ENCODE results near the gene NRL. TPM values are rescaled to one million over a fixed set of nuclear protein-coding genes. Genes with fewer than 3 reads are reported as not detected.
"Not testable (repeated sequence)": the region's sequence is repeated elsewhere in the genome, so short reads cannot be mapped to it uniquely, and the experiment has no call there.

NRL gene
- total and polyA plus RNA-seq, 12 donors: 2.2 to 20.2 (median 4.5) TPM

DNA sequence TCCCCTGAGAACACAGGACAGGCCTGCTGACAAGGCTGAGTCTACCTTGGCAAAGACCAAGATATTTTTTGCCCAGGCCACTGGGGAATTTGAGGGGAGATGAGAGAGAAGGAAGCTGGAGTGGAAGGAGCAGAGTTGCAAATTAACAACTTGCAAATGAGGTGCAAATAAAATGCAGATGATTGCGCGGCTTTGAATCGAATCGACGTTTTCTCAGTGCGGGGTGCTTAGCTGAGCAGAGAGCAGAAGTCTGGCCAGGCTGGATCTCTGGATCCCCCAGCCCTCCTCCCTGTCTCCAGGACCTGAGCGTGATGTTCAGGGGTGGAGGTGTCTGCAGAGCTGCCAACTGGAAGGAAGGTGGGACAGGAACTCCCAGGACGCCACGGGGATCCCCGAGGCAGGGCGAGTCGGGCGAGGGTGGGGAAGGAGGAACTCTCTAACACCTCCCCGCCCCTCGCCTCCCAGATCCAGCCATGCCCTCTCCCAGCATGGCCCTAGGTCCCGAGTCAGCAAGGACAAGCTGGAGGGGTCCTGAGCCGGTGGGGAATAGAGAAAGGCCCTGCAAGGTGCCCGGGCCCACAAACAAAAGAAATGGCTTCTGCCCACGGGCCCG lies 63.5 kb downstream of the NRL start:
- Histone ChIP-seq H3K4me1 (replicated peaks in 1 of 2) (peaks cover 13 to 16% of the 10 kb centered on the region in 2 donors), H3K27me3 (no peaks in the 10 kb centered on the region), H3K36me3 (replicated peaks in 1 of 2) (no peaks in the 10 kb centered on the region), H3K4me3 (peak overlapping the region in 2 of 4 donors; percentile 28 to 75), H3K9me3 (replicated peaks in 1 of 3) (no peaks in the 10 kb centered on the region), H3K27ac (peak overlapping the region in 2 of 5 donors; percentile 23 to 45)
- intact Hi-C loops (cut with DNase I): loop anchor here in 1 of 2 donors (10.0 kb wide), 1 partner anchor 244 kb away; the partner anchor contains the start of genes DHRS1 and NOP9
- WGBS, 4 donors: 32 to 39% (median 32%) methylated on average over 15 to 20 of the region's 20 CpGs
- TF ChIP-seq POLR2A (IDR thresholded peaks at IDR 0.05) (no peak), CTCF (IDR thresholded peaks at IDR 0.05) (no peak)
- peak in 2 of 7 donors; percentile 22 to 51 for DNase-seq

- not testable (repeated sequence) for H3K27ac ChIP-seq; H3K9me3 ChIP-seq (replicated peaks in 1 of 3); H3K36me3 ChIP-seq (replicated peaks in 1 of 2); H3K4me3 ChIP-seq; H3K27me3 ChIP-seq
- intact Hi-C loops (cut with DNase I): loop anchor here in 1 of 2 donors (10.0 kb wide), 1 partner anchor 244 kb away; the partner anchor contains the start of genes DHRS1 and NOP9
- H3K4me1 ChIP-seq (replicated peaks in 1 of 2): peaks cover 13 to 16% of the 10 kb centered on the region in 2 donors
- DNase-seq: peak in 2 of 7 donors; percentile 11 to 37
- 70 to 79% (median 73%) methylated on average over 8 of the region's 8 CpGs for WGBS, 4 donors
Measured at GRCh38 chr14:24050753-24051152, 64.0 kb downstream of the NRL start.

- H3K4me3 ChIP-seq; H3K9me3 ChIP-seq (replicated peaks in 1 of 3); intact Hi-C loops (cut with DNase I); H3K27me3 ChIP-seq; H3K36me3 ChIP-seq (replicated peaks in 1 of 2); DNase-seq; H3K27ac ChIP-seq: not testable (repeated sequence)
- WGBS, 4 donors: 63 to 77% (median 72%) methylated on average over 2 of the region's 2 CpGs
- peaks cover 13 to 16% of the 10 kb centered on the region in 2 donors for H3K4me1 ChIP-seq (replicated peaks in 1 of 2)
Measured at GRCh38 chr14:24049002-24049401, 65.7 kb downstream of the NRL start.

DNA sequence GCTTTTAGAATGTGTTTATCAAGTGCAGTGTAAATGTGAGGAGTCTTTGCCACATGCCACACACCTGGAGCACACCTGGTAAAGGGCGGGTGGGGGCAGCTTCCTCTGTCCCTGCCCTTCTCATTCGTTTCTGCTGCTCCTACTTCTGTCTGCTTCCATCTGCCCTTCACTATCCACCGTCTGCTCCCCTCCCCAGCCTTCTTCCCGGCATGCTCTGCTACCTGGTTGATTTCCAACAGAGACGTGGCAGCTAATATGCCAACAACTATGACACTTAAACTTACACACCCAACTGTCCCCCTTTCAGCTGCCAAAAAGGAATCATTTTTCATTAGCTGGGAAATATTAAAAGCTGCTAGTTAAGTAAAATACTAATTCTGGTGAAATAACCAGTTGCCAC lies 72.0 kb downstream of the NRL start:
- H3K9me3 ChIP-seq (replicated peaks in 1 of 3): no peaks in the 10 kb centered on the region
- H3K4me3 ChIP-seq: no peak overlapping the region
- no peak for DNase-seq
- no peak overlapping the region for H3K27ac ChIP-seq
- intact Hi-C loops (cut with DNase I): no loop called here
- no peaks in the 10 kb centered on the region for H3K36me3 ChIP-seq (replicated peaks in 1 of 2)
- H3K27me3 ChIP-seq: no peaks in the 10 kb centered on the region
- TF ChIP-seq POLR2A (IDR thresholded peaks at IDR 0.05) (no peak), CTCF (IDR thresholded peaks at IDR 0.05) (no peak)
- H3K4me1 ChIP-seq (replicated peaks in 1 of 2): no peaks in the 10 kb centered on the region
- 47 to 52% (median 50%) methylated on average over 5 of the region's 5 CpGs for WGBS, 4 donors

DNA sequence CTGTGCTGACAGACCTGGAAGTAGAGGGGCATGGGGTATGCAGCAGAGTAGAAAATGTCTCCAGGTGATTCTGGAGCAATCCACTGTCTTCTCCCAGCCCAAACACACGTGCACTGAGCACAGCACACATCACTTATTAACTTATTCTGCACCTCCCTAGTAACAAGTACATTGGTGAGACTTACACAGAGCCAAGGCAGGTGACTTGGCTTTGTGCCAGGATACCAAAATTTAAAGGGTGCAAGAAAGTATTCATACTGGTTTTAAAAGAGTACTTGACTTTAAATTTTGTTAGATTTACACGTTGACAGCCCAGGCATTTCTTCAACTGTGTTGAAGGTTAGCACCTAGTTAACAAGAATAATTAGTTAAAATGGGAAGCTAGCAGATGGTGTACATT lies 74.1 kb downstream of the NRL start:
- Histone ChIP-seq H3K27me3 (no peaks in the 10 kb centered on the region), H3K4me1 (replicated peaks in 1 of 2) (no peaks in the 10 kb centered on the region), H3K36me3 (replicated peaks in 1 of 2) (no peaks in the 10 kb centered on the region), H3K4me3 (no peak overlapping the region), H3K9me3 (replicated peaks in 1 of 3) (no peaks in the 10 kb centered on the region), H3K27ac (no peak overlapping the region)
- intact Hi-C loops (cut with DNase I): no loop called here
- no peak for DNase-seq
- WGBS, 4 donors: 55 to 71% (median 59%) methylated on average over 2 of the region's 2 CpGs
- TF ChIP-seq CTCF (IDR thresholded peaks at IDR 0.05) (no peak), POLR2A (IDR thresholded peaks at IDR 0.05) (no peak)
